GM12878 (cell line): ENCODE measurements around the gene SPRY1. TPM values are rescaled to one million over a fixed set of nuclear protein-coding genes. Genes with fewer than 3 reads are reported as not detected.

Source experiments
- ATAC-seq: fragments of 200-7000 bp; cut with Tn5 transposase; 3 replicates; pipeline ENCODE4 v1.9.1; 2020; ENCODE audit warnings: mild to moderate bottlenecking, moderate library complexity
- BruUV-seq: library from RNA; stranded (reverse); fragments of 400-500 nt; replicated peaks from 2 replicates; lab custom pipeline; 2021; lab: Mats Ljungman, UMichigan
- CTCF ChIA-PET: fragments of 300-600 bp; sonication (Branson Sonifier 250); formaldehyde crosslinking; extraction: SDS; loops from one replicate; lab custom pipeline; 2021; ENCODE audit warnings: inconsistent platforms; lab: Yijun Ruan, JAX
- POLR2A ChIA-PET: fragments of 350-600 bp; formaldehyde crosslinking; extraction: SDS; loops from one replicate; lab custom pipeline; 2021; ENCODE audit warnings: inconsistent platforms; lab: Charles Lee
- RAD21 ChIA-PET: fragments of 300-600 bp; sonication (Branson Sonifier 250); formaldehyde crosslinking; loops from one replicate; lab custom pipeline; 2023; ENCODE audit warnings: antibody characterized with exemption; ENCODE audit not compliant: unreplicated experiment; lab: Charles Lee
- SMC1A ChIA-PET: fragments of 300-600 bp; sonication (Branson Sonifier 250); formaldehyde crosslinking; loops from one replicate; lab custom pipeline; 2023; ENCODE audit not compliant: unreplicated experiment, uncharacterized antibody; lab: Charles Lee
- DNase-seq: peaks from one replicate; pipeline ENCODE4 v3.0.0-alpha.2; 2011; ENCODE audit warnings: low read depth, low spot score
- FAIRE-seq: peaks from 3 replicates; lab custom pipeline; 2011; peaks lifted over from hg19 to GRCh38; lab: Jason Lieb, UNC
- H2AFZ ChIP-seq: 2 replicates; pipeline ENCODE4 v1.6.0; 2011; ENCODE audit warnings: low read depth, low read length, control low read depth; ENCODE audit not compliant: control insufficient read depth
- H3K27ac ChIP-seq: 2 replicates; pipeline ENCODE4 v1.5.1; 2011; ENCODE audit warnings: control low read depth; ENCODE audit not compliant: control insufficient read depth, insufficient read depth
- H3K27me3 ChIP-seq, 2 experiments: replicated peaks in 1 of 2; 2 replicates each; pipeline versions ENCODE4 v1.6.0 to v1.6.1; 2011; ENCODE audit warnings: low read length in 1 of 2; ENCODE audit not compliant: control insufficient read depth in 2 of 2, insufficient read depth in 2 of 2
- H3K36me3 ChIP-seq, 2 experiments: 2 replicates each; pipeline ENCODE4 v1.5.1; 2011; ENCODE audit warnings: low read length in 1 of 2; ENCODE audit not compliant: control insufficient read depth in 2 of 2, insufficient read depth in 2 of 2
- H3K4me1 ChIP-seq: 2 replicates; pipeline ENCODE4 v1.6.1; 2011; ENCODE audit warnings: mild to moderate bottlenecking, low read length, moderate library complexity, mixed read lengths; ENCODE audit not compliant: control insufficient read depth, insufficient read depth
- H3K4me2 ChIP-seq: 2 replicates; pipeline ENCODE4 v1.6.0; 2011; ENCODE audit warnings: control low read depth; ENCODE audit not compliant: control insufficient read depth, insufficient read depth
- H3K4me3 ChIP-seq: fragments of 200-600 bp; sonication (generic); 2 replicates; pipeline ENCODE4 v1.5.1; 2016
- H3K79me2 ChIP-seq: 2 replicates; pipeline ENCODE4 v1.6.0; 2011; ENCODE audit warnings: low read length; ENCODE audit not compliant: control insufficient read depth, insufficient read depth
- H3K9ac ChIP-seq: 2 replicates; pipeline ENCODE4 v1.8.0; 2011; ENCODE audit warnings: low read length, control low read depth, mixed read lengths; ENCODE audit not compliant: control insufficient read depth, insufficient read depth
- H3K9me3 ChIP-seq: replicated peaks from 3 replicates; pipeline ENCODE4 v1.5.1; 2011; ENCODE audit warnings: mild to moderate bottlenecking, low read length; ENCODE audit not compliant: control insufficient read depth, insufficient read depth
- H4K20me1 ChIP-seq: 2 replicates; pipeline ENCODE4 v1.6.0; 2011; ENCODE audit not compliant: control insufficient read depth, insufficient read depth
- BHLHE40 ChIP-seq, 2 experiments: fragments of 450-650 bp in 1 of 2; IDR thresholded peaks; 2 replicates each; pipeline ENCODE4 v1.6.1; 2011 to 2017; ENCODE audit warnings: low read depth in 2 of 2, borderline replicate concordance in 1 of 2, improper control_type of control experiment in 1 of 2, low read length in 1 of 2, mild to moderate bottlenecking in 1 of 2
- CHD4 ChIP-seq: fragments of 200-600 bp; sonication (generic); IDR thresholded peaks from 2 replicates; pipeline ENCODE4 v1.6.1; 2016; ENCODE audit warnings: mild to moderate bottlenecking
- E2F8 ChIP-seq: fragments of 450-650 bp; IDR thresholded peaks from 2 replicates; pipeline ENCODE4 v1.6.1; 2018; ENCODE audit warnings: mild to moderate bottlenecking, low read depth, moderate library complexity; ENCODE audit not compliant: partially characterized antibody
- FOXK2 ChIP-seq: fragments of 450-650 bp; IDR thresholded peaks from 2 replicates; pipeline ENCODE4 v1.6.1; 2017; ENCODE audit warnings: mild to moderate bottlenecking, moderate library complexity
- HDAC6 ChIP-seq: fragments of 200-600 bp; sonication (generic); IDR thresholded peaks from one replicate; pipeline ENCODE4 v1.8.0; 2017; ENCODE audit warnings: antibody characterized with exemption; ENCODE audit not compliant: unreplicated experiment
- IRF3 ChIP-seq: fragments of 450-650 bp; IDR thresholded peaks from 2 replicates; pipeline ENCODE4 v1.6.1; 2014; ENCODE audit warnings: mild to moderate bottlenecking
- NBN ChIP-seq: fragments of 450-650 bp; IDR thresholded peaks from 2 replicates; pipeline ENCODE4 v1.6.1; 2016
- NR2F1 ChIP-seq: fragments of 450-650 bp; conservative IDR thresholded peaks from 2 replicates; pipeline ENCODE4 v1.6.1; 2017; ENCODE audit warnings: mild to moderate bottlenecking
- RBBP5 ChIP-seq: fragments of 200-600 bp; sonication (generic); conservative IDR thresholded peaks from 2 replicates; pipeline ENCODE4 v1.6.1; 2016
- RUNX3 ChIP-seq: IDR thresholded peaks from 2 replicates; pipeline ENCODE4 v1.6.1; 2012; ENCODE audit warnings: low read length, inconsistent platforms
- SIN3A ChIP-seq: IDR thresholded peaks from 2 replicates; pipeline ENCODE4 v1.6.1; 2012; ENCODE audit warnings: low read depth, low read length, improper control_type of control experiment
- SUPT20H ChIP-seq: IDR thresholded peaks from 2 replicates; pipeline ENCODE4 v1.6.1; 2011; ENCODE audit warnings: low read depth, mild to moderate bottlenecking, low read length, moderate library complexity, borderline replicate concordance; ENCODE audit not compliant: control insufficient read depth
- WGBS: methylation state at CpG from one replicate; pipeline ENCODE4 v1.1.6; 2016; ENCODE audit warnings: low lambda C conversion rate; ENCODE audit not compliant: insufficient replicate concordance, insufficient coverage; ENCODE audit errors: missing lambda C conversion rate; 5-methylcytosine and 5-hydroxymethylcytosine counted together
- in situ Hi-C: fragments of 300-500 bp; cut with MboI; formaldehyde crosslinking; loops from 9 replicates; pipeline ENCODE4 v1.14.3; 2018; ENCODE audit warnings: mixed read lengths
- intact Hi-C: fragments of 100-400 bp; cut with micrococcal nuclease; formaldehyde crosslinking; loops from one replicate; pipeline ENCODE4 v1.14.2; 2022; ENCODE audit not compliant: unreplicated experiment
- polyA plus RNA-seq, 11 experiments: library from polyadenylated mRNA; depleted of rRNA in 4 of 11; unstranded in 6 of 11; stranded (reverse) in 5 of 11; fragments of >200 nt; fragmentation: Nextera tagmentation in 4 of 11; fragmentation: Illumina TruSeq in 1 of 11; extraction: Ambion mirVana in 4 of 11; extraction: Trizol in 1 of 11; gene quantifications; 1 replicate in 1 of 11; 2 replicates in 10 of 11; pipeline versions ENCODE4 v1.2.1 to v1.2.3, GENCODE V29; 2011 to 2016; ENCODE audit warnings: inconsistent platforms in 2 of 11, missing spikeins in 2 of 11, low read depth in 1 of 11
- total RNA-seq, 4 experiments: library from RNA; depleted of rRNA in 3 of 4; stranded (reverse); fragments of >200 nt in 3 of 4; fragmentation: Illumina TruSeq in 1 of 4; extraction: Trizol in 1 of 4; gene quantifications; 2 replicates each; pipeline versions ENCODE4 v1.2.1 to v1.2.3, GENCODE V29; 2013 to 2021
- TF ChIP-seq, protein P1 (sequence below): IDR thresholded peaks from 2 replicates; pipeline ENCODE4 v1.6.1; 2012; ENCODE audit warnings: low read depth, low read length, improper control_type of control experiment
- TF ChIP-seq, protein P2 (sequence below): fragments of 450-650 bp; formaldehyde crosslinking; IDR thresholded peaks from 2 replicates; pipeline ENCODE4 v1.4.0; 2022; ENCODE audit warnings: mild to moderate bottlenecking, moderate library complexity

The SPRY1 gene
- total and polyA plus RNA-seq, 10 of the 15 experiments (the other 5 are each of a cell fraction or from before 2014, with no cell fraction given) = 0.05 to 5.7 (median 0.23) TPM; not detected in 2

GRCh38 chr4:123397144-123398065, 810 bp downstream of the SPRY1 start:
- H3K9ac ChIP-seq = peak overlapping the region; percentile 24
- H3K9me3 ChIP-seq = no peaks in the 10 kb centered on the region
- H3K27ac ChIP-seq = no peak overlapping the region
- POLR2A ChIA-PET = no interaction called here
- peak; percentile 10 for ATAC-seq
- peaks cover 7% of the 10 kb centered on the region; the same call in 1 of the 2 replicates for H3K4me1 ChIP-seq
- peak overlapping the region; percentile 63 for H3K4me3 ChIP-seq
- BruUV-seq = no TSS peak
- intact Hi-C loops = loop anchor here (2.0 to 10.0 kb wide), 6 partner anchors 47 to 927 kb away; no protein-coding TSS in a partner anchor
- no peaks in the 10 kb centered on the region for H3K79me2 ChIP-seq
- RAD21 ChIA-PET = interaction anchor here (0.7 to 7.8 kb wide), 7 partner anchors 13 to 262 kb away, joined by 3 to 66 read pairs (median 17); no protein-coding TSS in a partner anchor
- SMC1A ChIA-PET = interaction anchor here (0.5 to 9.9 kb wide), 16 partner anchors 15 to 1522 kb away, joined by 3 to 74 read pairs (median 3); no protein-coding TSS in a partner anchor
- H3K36me3 ChIP-seq = no peaks in the 10 kb centered on the region
- 2% methylated on average over 70 of the region's 85 CpGs for WGBS
- H3K4me2 ChIP-seq = peak overlapping the region; percentile 98
- CTCF ChIA-PET = interaction anchor here (0.5 to 15.6 kb wide), 8 partner anchors 14 to 373 kb away, joined by 3 to 122 read pairs (median 8); no protein-coding TSS in a partner anchor
- peak overlapping the region; percentile 83 for H2AFZ ChIP-seq
- H3K27me3 ChIP-seq = peaks cover 6 to 11% of the 10 kb centered on the region in 2 experiments; a peak in 3 of 4 replicates
- no peak for FAIRE-seq
- in situ Hi-C loops = no loop called here
- no peak for DNase-seq
- H4K20me1 ChIP-seq = no peaks in the 10 kb centered on the region
- TF ChIP-seq E2F8 (no peak), SUPT20H (no peak), CHD4 (no peak), NR2F1 (no peak), SIN3A (no peak), NBN (0 out of 2 replicates have a peak, but pooled peaks have one; percentile 28), IRF3 (no peak), RBBP5 (no peak), RUNX3 (no peak), BHLHE40 (IDR thresholded peaks at IDR 0.05; ENCODE audit: borderline replicate concordance in 1 of 2, low read depth in 2 of 2, low read length in 1 of 2) (peak; percentile 31 to 75; a peak in 3 of 4 replicates), FOXK2 (no peak), HDAC6 (no peak)
- TF ChIP-seq, protein P1, sequence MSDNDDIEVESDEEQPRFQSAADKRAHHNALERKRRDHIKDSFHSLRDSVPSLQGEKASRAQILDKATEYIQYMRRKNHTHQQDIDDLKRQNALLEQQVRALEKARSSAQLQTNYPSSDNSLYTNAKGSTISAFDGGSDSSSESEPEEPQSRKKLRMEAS = peak; percentile 23; the same call in 1 of the 2 replicates
- TF ChIP-seq, protein P2, sequence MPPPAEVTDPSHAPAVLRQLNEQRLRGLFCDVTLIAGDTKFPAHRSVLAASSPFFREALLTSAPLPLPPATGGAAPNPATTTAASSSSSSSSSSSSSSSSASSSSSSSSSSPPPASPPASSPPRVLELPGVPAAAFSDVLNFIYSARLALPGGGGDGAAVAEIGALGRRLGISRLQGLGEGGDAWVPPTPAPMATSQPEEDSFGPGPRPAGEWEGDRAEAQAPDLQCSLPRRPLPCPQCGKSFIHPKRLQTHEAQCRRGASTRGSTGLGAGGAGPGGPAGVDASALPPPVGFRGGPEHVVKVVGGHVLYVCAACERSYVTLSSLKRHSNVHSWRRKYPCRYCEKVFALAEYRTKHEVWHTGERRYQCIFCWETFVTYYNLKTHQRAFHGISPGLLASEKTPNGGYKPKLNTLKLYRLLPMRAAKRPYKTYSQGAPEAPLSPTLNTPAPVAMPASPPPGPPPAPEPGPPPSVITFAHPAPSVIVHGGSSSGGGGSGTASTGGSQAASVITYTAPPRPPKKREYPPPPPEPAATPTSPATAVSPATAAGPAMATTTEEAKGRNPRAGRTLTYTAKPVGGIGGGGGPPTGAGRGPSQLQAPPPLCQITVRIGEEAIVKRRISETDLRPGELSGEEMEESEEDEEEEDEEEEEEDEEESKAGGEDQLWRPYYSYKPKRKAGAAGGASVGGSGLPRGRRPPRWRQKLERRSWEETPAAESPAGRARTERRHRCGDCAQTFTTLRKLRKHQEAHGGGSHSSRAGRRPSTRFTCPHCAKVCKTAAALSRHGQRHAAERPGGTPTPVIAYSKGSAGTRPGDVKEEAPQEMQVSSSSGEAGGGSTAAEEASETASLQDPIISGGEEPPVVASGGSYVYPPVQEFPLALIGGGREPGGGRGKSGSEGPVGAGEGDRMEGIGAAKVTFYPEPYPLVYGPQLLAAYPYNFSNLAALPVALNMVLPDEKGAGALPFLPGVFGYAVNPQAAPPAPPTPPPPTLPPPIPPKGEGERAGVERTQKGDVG (CRISPR knock-in tag) = no peak
